ENCODE measurements around the gene FAM184A.
A peak's percentile ranks its signal among the peaks of the same experiment; 100 is the strongest.
"Not testable (repeated sequence)": the region's sequence is repeated elsewhere in the genome, so short reads cannot be mapped to it uniquely, and the experiment has no call there.

FAM184A gene

DNA sequence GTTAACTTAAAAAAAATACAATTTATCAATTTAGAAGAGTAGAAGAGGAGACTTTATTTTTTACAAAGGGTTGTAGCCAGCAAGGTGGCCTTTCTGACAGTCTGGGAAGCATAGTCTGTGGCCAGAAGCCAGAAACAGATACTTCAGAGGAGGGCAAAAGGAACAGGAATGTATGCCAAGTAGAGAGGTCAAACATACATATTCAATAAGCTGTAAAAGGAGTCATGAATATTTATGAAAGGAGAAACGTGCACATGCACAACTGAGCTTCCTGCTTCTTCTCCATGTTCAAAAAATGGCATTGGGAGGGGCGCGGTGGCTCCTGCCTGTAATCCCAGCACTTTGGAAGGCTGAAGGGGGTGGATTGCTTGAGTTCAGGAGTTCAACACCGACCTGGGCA, 43.9 kb upstream of the FAM184A start:
- DNase-seq (ENCODE audit: low read depth): no peak
- H3K4me3 ChIP-seq (ENCODE audit: low read length): no peak overlapping the region
- TF ChIP-seq, protein P1, sequence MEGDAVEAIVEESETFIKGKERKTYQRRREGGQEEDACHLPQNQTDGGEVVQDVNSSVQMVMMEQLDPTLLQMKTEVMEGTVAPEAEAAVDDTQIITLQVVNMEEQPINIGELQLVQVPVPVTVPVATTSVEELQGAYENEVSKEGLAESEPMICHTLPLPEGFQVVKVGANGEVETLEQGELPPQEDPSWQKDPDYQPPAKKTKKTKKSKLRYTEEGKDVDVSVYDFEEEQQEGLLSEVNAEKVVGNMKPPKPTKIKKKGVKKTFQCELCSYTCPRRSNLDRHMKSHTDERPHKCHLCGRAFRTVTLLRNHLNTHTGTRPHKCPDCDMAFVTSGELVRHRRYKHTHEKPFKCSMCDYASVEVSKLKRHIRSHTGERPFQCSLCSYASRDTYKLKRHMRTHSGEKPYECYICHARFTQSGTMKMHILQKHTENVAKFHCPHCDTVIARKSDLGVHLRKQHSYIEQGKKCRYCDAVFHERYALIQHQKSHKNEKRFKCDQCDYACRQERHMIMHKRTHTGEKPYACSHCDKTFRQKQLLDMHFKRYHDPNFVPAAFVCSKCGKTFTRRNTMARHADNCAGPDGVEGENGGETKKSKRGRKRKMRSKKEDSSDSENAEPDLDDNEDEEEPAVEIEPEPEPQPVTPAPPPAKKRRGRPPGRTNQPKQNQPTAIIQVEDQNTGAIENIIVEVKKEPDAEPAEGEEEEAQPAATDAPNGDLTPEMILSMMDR (IDR thresholded peaks at IDR 0.05; ENCODE audit: insufficient read depth, low read depth, low read length, missing control alignments): no peak

DNA sequence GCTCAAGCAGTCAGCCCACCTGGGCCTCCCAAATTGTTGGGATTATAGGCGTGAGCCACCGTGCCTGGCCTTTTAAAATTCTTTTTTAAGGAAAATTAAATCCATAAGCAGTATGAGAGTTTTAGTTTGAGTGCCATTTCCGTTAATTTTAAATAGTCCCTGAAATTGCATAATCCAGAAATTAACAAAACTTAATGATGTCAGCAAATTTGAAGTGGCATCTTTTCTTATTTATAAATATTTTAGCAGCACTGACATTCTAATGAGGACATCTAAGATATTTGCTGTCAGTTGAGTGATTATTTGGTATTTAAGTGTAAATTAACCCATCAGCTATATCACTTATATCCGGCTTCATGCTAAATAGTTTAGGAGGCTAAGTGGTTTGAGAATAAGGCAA, 42.9 kb upstream of the FAM184A start:
- DNase-seq (ENCODE audit: low read depth): no peak
- no peak overlapping the region for H3K4me3 ChIP-seq (ENCODE audit: low read length)
- TF ChIP-seq, protein P1 (IDR thresholded peaks at IDR 0.05; ENCODE audit: insufficient read depth, low read depth, low read length, missing control alignments): no peak

DNA sequence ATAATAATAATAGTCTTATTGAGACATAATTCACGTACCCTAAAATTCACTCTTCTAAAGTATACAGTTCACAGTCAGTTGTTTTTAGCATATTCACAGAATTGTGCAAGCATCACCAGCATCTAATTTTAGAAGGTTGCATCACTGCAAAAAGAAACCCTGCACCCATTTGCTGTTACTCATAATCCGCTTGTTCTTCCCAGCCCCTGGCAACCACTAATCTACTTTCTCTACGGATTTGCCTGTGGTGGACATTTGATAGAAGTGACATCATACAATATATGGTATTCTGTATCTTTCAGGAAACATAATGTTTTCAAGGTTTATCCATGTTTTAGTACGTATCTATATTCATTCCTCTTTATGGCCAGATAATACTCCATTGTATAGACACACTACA, 41.5 kb upstream of the FAM184A start:
- TF ChIP-seq, protein P1 (IDR thresholded peaks at IDR 0.05; ENCODE audit: insufficient read depth, low read depth, low read length, missing control alignments): no peak
- no peak overlapping the region for H3K4me3 ChIP-seq (ENCODE audit: low read length)
- DNase-seq (ENCODE audit: low read depth): peak; percentile 71

DNA sequence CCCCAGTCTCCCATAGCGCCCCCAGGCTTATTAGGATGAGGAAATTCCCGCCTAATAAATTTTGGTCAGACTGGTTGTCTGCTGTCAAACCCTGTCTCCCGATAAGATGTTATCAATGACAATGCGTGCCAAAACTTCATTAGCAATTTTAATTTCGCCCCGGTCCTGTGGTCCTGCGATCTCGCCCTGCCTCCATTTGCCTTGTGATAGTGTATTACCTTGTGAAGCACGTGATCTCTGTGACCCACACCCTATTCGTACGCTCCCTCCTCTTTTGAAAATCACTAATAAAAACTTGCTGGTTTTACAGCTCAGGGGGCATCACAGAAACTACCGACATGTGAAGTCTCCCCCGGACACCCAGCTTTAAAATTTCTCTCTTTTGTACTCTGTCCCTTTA, 40.6 kb upstream of the FAM184A start:
- H3K4me3 ChIP-seq (ENCODE audit: low read length); DNase-seq (ENCODE audit: low read depth): not testable (repeated sequence)

DNA sequence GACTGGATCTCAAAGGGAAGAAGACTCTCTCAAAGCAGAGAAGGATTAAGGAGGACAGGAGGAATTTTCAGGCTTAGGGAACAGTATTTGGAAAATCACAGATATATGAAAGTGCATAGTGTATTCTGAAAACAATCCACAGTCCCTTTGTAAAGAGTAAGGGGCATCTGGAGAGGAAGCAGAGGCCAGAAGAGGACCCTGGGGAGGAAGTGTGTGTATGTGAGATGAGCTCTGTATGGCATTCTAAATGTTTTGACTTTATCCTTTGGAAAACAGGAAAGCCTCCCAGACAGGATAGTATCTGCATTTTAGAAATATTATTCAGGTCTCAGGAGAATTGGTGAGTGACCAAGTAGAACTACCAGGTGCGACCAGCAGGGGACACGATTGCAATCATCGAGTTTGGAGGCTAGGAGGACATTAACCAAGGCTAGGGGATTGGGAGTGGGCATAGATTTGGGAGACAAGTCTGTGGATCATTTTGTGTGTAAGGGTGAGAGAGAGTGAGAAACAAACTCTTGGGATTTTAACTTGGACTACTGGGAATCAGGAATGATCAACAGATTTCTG, 38.3 kb upstream of the FAM184A start:
- TF ChIP-seq, protein P1 (IDR thresholded peaks at IDR 0.05; ENCODE audit: insufficient read depth, low read depth, low read length, missing control alignments): peak; percentile 32

DNA sequence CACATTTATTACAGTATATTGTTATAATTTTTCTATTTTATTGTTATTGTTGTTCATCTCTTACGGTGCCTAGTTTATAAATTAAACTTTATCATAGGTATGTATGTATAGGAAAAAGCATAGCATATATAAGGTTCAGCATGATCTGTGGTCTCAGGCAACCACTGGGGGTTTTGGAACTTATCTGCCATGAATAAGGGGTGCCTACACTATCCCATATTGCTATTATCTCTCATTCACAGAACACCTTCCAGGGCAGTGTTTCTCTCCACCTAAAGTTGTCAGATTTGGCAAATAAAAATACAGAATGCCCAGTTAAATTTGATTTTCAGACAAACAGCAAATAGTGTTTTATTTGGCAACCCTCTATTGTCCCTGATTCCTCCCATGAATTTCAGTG, 35.5 kb upstream of the FAM184A start:
- DNase-seq (ENCODE audit: low read depth): no peak
- no peak overlapping the region for H3K4me3 ChIP-seq (ENCODE audit: low read length)
- TF ChIP-seq, protein P1 (IDR thresholded peaks at IDR 0.05; ENCODE audit: insufficient read depth, low read depth, low read length, missing control alignments): no peak

More for the DNA sequence above, 38.3 kb upstream of the FAM184A start:
- DNase-seq (ENCODE audit: low read depth): no peak
- no peak overlapping the region for H3K4me3 ChIP-seq (ENCODE audit: low read length)

DNA sequence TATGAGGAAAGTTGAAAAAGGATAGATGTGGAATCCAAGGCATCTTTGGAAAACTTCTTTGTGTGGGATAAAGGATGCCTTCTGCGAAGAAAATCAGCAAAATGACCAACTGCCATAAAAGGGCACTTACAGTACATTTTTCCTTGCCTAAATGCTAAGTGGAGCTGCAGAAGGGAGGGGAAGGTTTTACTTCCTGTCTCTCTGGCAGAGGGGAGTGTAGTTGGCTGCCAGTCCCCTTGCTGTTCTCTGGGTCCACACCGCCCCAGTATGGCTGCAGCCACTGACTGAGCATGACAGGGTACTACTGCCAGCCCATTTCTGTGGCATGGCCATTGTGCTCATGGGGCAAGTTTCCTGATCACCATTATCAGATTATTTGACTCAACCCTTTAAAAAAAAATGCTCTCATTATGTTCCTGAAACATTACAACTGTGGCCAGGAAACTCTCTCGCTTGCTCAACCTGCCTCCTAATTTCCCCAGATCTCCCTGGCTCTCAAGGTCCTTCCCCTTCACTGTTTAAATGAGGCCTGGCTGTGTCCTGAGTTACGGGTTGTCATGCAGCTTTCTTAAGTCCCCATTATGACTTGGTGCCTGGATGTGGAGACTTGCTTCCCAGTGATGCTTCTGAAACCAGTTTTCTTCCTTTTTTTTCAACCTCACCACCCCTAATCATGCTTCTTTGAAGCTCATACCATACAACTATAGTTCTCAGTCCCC, 34.5 kb upstream of the FAM184A start:
- H3K4me3 ChIP-seq (ENCODE audit: low read length): no peak overlapping the region
- TF ChIP-seq, protein P1 (IDR thresholded peaks at IDR 0.05; ENCODE audit: insufficient read depth, low read depth, low read length, missing control alignments): no peak
- DNase-seq (ENCODE audit: low read depth): no peak
